ENCODE data around the gene HNRNPL.
"Not testable (repeated sequence)": the region's sequence is repeated elsewhere in the genome, so short reads cannot be mapped to it uniquely, and the experiment has no call there.

GRCh38 chr19:38855751-38856150 lies 6.0 kb upstream of the HNRNPL start:
- TF ChIP-seq EZH2 (IDR thresholded peaks at IDR 0.05; ENCODE audit: insufficient read depth, poor library complexity, severe bottlenecking); EZH2phosphoT487 (IDR thresholded peaks at IDR 0.05; ENCODE audit: insufficient read depth, low read depth): not testable (repeated sequence)
